Measurements from ENCODE around the gene LSM10.

LSM10 gene

GRCh38 chr1:36440646-36441045, 42.9 kb upstream of the LSM10 start:
- in situ Hi-C loops (cut with HindIII; ENCODE audit: low sequenced_read_pairs): no loop called here
- TF ChIP-seq, protein P1, sequence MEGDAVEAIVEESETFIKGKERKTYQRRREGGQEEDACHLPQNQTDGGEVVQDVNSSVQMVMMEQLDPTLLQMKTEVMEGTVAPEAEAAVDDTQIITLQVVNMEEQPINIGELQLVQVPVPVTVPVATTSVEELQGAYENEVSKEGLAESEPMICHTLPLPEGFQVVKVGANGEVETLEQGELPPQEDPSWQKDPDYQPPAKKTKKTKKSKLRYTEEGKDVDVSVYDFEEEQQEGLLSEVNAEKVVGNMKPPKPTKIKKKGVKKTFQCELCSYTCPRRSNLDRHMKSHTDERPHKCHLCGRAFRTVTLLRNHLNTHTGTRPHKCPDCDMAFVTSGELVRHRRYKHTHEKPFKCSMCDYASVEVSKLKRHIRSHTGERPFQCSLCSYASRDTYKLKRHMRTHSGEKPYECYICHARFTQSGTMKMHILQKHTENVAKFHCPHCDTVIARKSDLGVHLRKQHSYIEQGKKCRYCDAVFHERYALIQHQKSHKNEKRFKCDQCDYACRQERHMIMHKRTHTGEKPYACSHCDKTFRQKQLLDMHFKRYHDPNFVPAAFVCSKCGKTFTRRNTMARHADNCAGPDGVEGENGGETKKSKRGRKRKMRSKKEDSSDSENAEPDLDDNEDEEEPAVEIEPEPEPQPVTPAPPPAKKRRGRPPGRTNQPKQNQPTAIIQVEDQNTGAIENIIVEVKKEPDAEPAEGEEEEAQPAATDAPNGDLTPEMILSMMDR (IDR thresholded peaks at IDR 0.05; ENCODE audit: low read depth, low read length): no peak
- no peak for DNase-seq (ENCODE audit: low read depth, low spot score)
- no peak overlapping the region for H3K4me3 ChIP-seq (ENCODE audit: low read depth, low read length)

- in situ Hi-C loops (cut with HindIII; ENCODE audit: low sequenced_read_pairs): no loop called here
- H3K4me3 ChIP-seq (ENCODE audit: low read depth, low read length): no peak overlapping the region
- DNase-seq (ENCODE audit: low read depth, low spot score): no peak
- TF ChIP-seq, protein P1 (IDR thresholded peaks at IDR 0.05; ENCODE audit: low read depth, low read length): no peak
Measured at GRCh38 chr1:36440044-36440443, 42.3 kb upstream of the LSM10 start.

DNA sequence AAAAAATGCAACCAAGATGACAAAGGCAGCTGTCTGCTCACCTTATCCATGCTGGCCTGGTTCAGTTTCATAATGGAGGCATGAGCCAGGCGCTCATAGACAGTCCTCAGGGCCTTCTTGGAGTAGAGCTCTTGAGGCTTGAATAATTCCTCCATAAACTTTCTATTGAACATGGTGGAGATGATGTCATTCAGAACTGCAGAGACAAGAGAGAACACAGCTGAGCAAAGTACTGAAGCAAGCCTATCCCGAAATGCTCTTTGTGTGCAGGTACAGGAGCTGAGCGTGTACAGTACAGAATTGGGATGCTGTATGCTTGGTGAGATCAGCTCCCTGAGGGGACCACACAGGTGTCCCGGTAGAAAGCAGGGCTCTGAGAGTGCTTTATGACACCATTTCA, 41.0 kb upstream of the LSM10 start:
- DNase-seq (ENCODE audit: low read depth, low spot score): no peak
- TF ChIP-seq, protein P1 (IDR thresholded peaks at IDR 0.05; ENCODE audit: low read depth, low read length): no peak
- in situ Hi-C loops (cut with HindIII; ENCODE audit: low sequenced_read_pairs): no loop called here
- H3K4me3 ChIP-seq (ENCODE audit: low read depth, low read length): no peak overlapping the region

DNA sequence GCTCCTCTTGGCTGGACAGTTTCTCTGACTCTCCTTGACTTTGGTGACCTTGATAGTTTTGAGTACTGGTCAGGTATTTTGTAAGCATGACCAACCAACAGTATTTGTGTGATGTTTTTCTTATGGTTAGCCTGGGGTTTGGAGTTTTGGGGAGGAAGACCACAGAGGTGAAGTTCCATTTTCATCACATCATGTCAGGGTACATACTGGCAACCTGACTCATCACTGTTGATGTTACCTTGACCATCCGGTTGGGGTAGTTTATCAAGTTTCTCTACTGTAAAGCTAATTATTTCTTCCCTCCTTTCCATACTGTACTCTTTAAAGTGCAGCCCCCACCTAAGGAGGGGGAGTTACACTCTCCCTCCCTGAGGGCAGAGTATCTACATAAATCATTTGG, 39.1 kb upstream of the LSM10 start:
- TF ChIP-seq, protein P1 (IDR thresholded peaks at IDR 0.05; ENCODE audit: low read depth, low read length): no peak
- DNase-seq (ENCODE audit: low read depth, low spot score): peak; percentile 16
- in situ Hi-C loops (cut with HindIII; ENCODE audit: low sequenced_read_pairs): no loop called here
- H3K4me3 ChIP-seq (ENCODE audit: low read depth, low read length): no peak overlapping the region

GRCh38 chr1:36433102-36433501, 35.4 kb upstream of the LSM10 start:
- no peak for DNase-seq (ENCODE audit: low read depth, low spot score)
- in situ Hi-C loops (cut with HindIII; ENCODE audit: low sequenced_read_pairs): no loop called here
- TF ChIP-seq, protein P1 (IDR thresholded peaks at IDR 0.05; ENCODE audit: low read depth, low read length): no peak
- H3K4me3 ChIP-seq (ENCODE audit: low read depth, low read length): no peak overlapping the region

DNA sequence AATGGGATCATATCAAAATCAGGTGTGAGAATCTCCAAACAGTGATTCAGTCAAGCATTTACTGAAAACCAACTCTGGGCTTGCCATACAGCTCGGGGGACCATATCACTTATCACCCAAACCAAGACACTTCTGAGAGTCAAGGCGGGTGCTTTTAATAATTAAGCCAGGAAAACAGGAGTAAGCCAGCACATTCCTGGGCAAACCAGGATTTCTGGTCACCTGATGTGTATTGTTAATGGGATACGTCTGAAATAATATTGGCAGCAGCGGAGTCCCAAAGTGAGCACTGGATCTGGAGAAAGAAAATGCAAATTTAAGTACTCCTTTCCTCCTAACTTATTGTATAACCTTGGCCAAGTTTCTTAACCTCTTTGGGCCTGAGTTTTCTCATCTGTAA, 34.9 kb upstream of the LSM10 start:
- DNase-seq (ENCODE audit: low read depth, low spot score): no peak
- TF ChIP-seq, protein P1 (IDR thresholded peaks at IDR 0.05; ENCODE audit: low read depth, low read length): no peak
- no peak overlapping the region for H3K4me3 ChIP-seq (ENCODE audit: low read depth, low read length)
- in situ Hi-C loops (cut with HindIII; ENCODE audit: low sequenced_read_pairs): no loop called here

GRCh38 chr1:36425791-36426190, 28.1 kb upstream of the LSM10 start:
- no peak for DNase-seq (ENCODE audit: low read depth, low spot score)
- no peak overlapping the region for H3K4me3 ChIP-seq (ENCODE audit: low read depth, low read length)
- TF ChIP-seq, protein P1 (IDR thresholded peaks at IDR 0.05; ENCODE audit: low read depth, low read length): no peak
- in situ Hi-C loops (cut with HindIII; ENCODE audit: low sequenced_read_pairs): no loop called here
